RWPE2 (cell line): Measurements from ENCODE around the gene XPO6.

ENCODE experiments used
- ATAC-seq: fragments of 200-7000 bp; cut with Tn5 transposase; 3 replicates; pipeline ENCODE4 v1.9.1; 2021; ENCODE audit warnings: low read depth
- DNase-seq: peaks from one replicate; pipeline ENCODE4 v3.0.0-alpha.2; 2020; ENCODE audit warnings: low spot score
- H3K27ac ChIP-seq: fragments of 450-650 bp; 2 replicates; pipeline ENCODE4 v1.5.1; 2017; ENCODE audit warnings: mild to moderate bottlenecking; ENCODE audit not compliant: poor library complexity, severe bottlenecking
- H3K27me3 ChIP-seq: fragments of 250-450 bp; sonication (Bioruptor Pico); 2 replicates; pipeline ENCODE4 v1.5.1; 2021; ENCODE audit warnings: mild to moderate bottlenecking, moderate library complexity; ENCODE audit not compliant: insufficient read depth, poor library complexity, severe bottlenecking
- H3K36me3 ChIP-seq: fragments of 250-450 bp; sonication (Bioruptor Pico); 2 replicates; pipeline ENCODE4 v1.5.1; 2020; ENCODE audit warnings: low read depth, mild to moderate bottlenecking, moderate library complexity
- H3K4me1 ChIP-seq: fragments of 250-450 bp; sonication (Bioruptor Pico); 2 replicates; pipeline ENCODE4 v1.5.1; 2021; ENCODE audit warnings: mild to moderate bottlenecking, moderate library complexity; ENCODE audit not compliant: insufficient read depth, poor library complexity, severe bottlenecking
- H3K4me3 ChIP-seq: fragments of 250-450 bp; sonication (Bioruptor Pico); 2 replicates; pipeline ENCODE4 v1.5.1; 2021; ENCODE audit warnings: mild to moderate bottlenecking, moderate library complexity; ENCODE audit not compliant: severe bottlenecking
- H3K9me3 ChIP-seq: fragments of 250-450 bp; sonication (Bioruptor Pico); 2 replicates; pipeline ENCODE4 v1.5.1; 2021; ENCODE audit warnings: mild to moderate bottlenecking, moderate library complexity; ENCODE audit not compliant: severe bottlenecking
- CTCF ChIP-seq: fragments of 450-650 bp; IDR thresholded peaks from one replicate; pipeline ENCODE4 v1.5.1; 2017; ENCODE audit warnings: mild to moderate bottlenecking, moderate library complexity; ENCODE audit not compliant: poor library complexity, severe bottlenecking

Gene XPO6

GRCh38 chr16:28131743-28132393, 79.9 kb downstream of the XPO6 start:
- H3K36me3 ChIP-seq: peaks cover 100% of the 10 kb centered on the region
- H3K27me3 ChIP-seq: no peaks in the 10 kb centered on the region
- ATAC-seq (no peak), DNase-seq (no peak)
- H3K27ac ChIP-seq: no peak overlapping the region
- H3K9me3 ChIP-seq: no peaks in the 10 kb centered on the region
- H3K4me3 ChIP-seq: no peak overlapping the region
- TF ChIP-seq CTCF: no peak
- no peaks in the 10 kb centered on the region for H3K4me1 ChIP-seq

- DNase-seq (no peak), ATAC-seq (no peak)
- Histone ChIP-seq H3K9me3 (no peaks in the 10 kb centered on the region), H3K27me3 (no peaks in the 10 kb centered on the region), H3K27ac (no peak overlapping the region), H3K4me3 (no peak overlapping the region), H3K4me1 (no peaks in the 10 kb centered on the region), H3K36me3 (peaks cover 99% of the 10 kb centered on the region)
- TF ChIP-seq CTCF: no peak
Observed at GRCh38 chr16:28131181-28131580, 80.6 kb downstream of the XPO6 start.

- no peak for ATAC-seq
Observed at GRCh38 chr16:28130099-28131088, 81.4 kb downstream of the XPO6 start.

GRCh38 chr16:28126684-28127620, 84.8 kb downstream of the XPO6 start:
- H3K27ac ChIP-seq: no peak overlapping the region
- H3K36me3 ChIP-seq: peaks cover 99% of the 10 kb centered on the region
- ATAC-seq (no peak), DNase-seq (no peak)
- no peak for TF ChIP-seq CTCF
- no peaks in the 10 kb centered on the region for H3K4me1 ChIP-seq
- H3K9me3 ChIP-seq: no peaks in the 10 kb centered on the region
- H3K4me3 ChIP-seq: no peak overlapping the region
- H3K27me3 ChIP-seq: no peaks in the 10 kb centered on the region

More at GRCh38 chr16:28130099-28131088, 81.4 kb downstream of the XPO6 start:
- Histone ChIP-seq H3K4me3 (no peak overlapping the region), H3K27me3 (no peaks in the 10 kb centered on the region), H3K27ac (no peak overlapping the region), H3K36me3 (peaks cover 99% of the 10 kb centered on the region), H3K4me1 (no peaks in the 10 kb centered on the region), H3K9me3 (no peaks in the 10 kb centered on the region)
- no peak for DNase-seq
- no peak for TF ChIP-seq CTCF
